ENCODE data around the gene DNAJC27.

DNAJC27 gene

GRCh38 chr2:24898122-24899109 is 73.3 kb downstream of the DNAJC27 start:
- no peak overlapping the region for H3K27ac ChIP-seq
- TF ChIP-seq CTCF (conservative IDR thresholded peaks at IDR 0.05) = no peak

GRCh38 chr2:24894750-24895149 is 77.0 kb downstream of the DNAJC27 start:
- H3K27ac ChIP-seq = no peak overlapping the region
- no peak for TF ChIP-seq CTCF (conservative IDR thresholded peaks at IDR 0.05)

DNA sequence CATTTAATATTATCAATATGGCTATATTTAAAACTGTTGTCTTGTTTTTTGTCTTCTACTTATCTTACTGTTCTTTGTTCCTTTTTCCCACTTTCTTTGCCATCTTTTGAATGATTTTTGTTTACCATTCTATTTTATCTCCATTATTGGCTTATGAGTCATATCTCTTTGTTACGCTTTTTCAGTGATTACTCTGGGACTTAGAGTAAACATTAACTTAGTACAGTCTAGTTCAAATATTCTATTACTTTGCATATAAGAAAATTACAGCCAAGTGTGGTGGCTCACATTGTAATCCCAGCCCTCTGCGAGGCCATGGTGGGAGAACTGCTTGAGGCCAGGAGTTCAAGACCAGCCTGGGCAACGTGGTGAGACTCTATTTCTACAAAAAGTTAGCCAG is 77.8 kb downstream of the DNAJC27 start:
- no peak for TF ChIP-seq CTCF (conservative IDR thresholded peaks at IDR 0.05)
- H3K27ac ChIP-seq = no peak overlapping the region

Measured in VCaP (cell line).